ENCODE results near the gene NDRG3.

NDRG3 gene

GRCh38 chr20:36605399-36606157, 140.3 kb downstream of the NDRG3 start, which contains the start of gene RAB5IF:
Gene RAB5IF, plus strand, starts transcription at chr20:36605779. Its CDS starts 173 bp downstream, at chr20:36605952.
- peak; percentile 98 for DNase-seq

- DNase-seq = no peak
These were observed 140.9 kb downstream of the NDRG3 start for GRCh38 chr20:36604952-36605398.

Data from fibroblast of skin of scalp (primary cell).